Superior temporal gyrus (tissue), 1 donor: ENCODE measurements around the gene NACC1.

Experiments used
- DNase-seq: peaks from one replicate; pipeline ENCODE4 v3.0.0-alpha.2; 2016; ENCODE audit errors: extremely low spot score

Gene NACC1

GRCh38 chr19:13120817-13121216 is 2.8 kb downstream of the NACC1 start:
- DNase-seq = peak; percentile 3

- DNase-seq = peak; percentile 4
These were observed 3.6 kb downstream of the NACC1 start for GRCh38 chr19:13121551-13122274.

DNA sequence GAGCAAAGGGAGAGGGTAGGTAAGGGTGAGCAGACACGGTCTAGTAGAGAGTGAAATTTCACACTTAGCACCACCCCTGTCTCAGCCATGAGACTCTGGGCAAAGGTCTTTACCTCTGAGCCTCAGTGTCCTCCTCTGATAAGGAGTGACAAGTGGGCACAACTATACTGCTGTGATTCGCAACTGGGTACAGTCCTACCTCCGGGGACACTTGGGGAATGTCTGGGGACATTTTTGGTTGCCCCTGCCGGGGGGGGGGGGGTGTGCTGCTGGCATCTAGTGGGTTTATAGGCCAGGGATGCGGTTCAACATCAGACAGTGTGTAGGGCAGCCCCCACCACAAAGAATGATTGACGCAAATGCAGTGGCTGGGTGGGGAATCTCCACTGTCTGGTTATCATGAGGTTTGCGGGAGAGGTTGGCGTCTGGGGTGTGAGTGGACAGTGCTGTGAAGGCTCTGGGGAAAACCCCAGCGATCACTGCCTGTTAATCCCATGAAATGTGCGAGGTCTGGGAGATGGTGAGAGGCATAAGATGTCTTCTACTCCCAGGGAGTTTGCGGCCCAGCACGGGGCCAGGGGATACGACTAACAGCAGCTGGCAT is 4.3 kb downstream of the NACC1 start:
- DNase-seq = peak; percentile 5

DNA sequence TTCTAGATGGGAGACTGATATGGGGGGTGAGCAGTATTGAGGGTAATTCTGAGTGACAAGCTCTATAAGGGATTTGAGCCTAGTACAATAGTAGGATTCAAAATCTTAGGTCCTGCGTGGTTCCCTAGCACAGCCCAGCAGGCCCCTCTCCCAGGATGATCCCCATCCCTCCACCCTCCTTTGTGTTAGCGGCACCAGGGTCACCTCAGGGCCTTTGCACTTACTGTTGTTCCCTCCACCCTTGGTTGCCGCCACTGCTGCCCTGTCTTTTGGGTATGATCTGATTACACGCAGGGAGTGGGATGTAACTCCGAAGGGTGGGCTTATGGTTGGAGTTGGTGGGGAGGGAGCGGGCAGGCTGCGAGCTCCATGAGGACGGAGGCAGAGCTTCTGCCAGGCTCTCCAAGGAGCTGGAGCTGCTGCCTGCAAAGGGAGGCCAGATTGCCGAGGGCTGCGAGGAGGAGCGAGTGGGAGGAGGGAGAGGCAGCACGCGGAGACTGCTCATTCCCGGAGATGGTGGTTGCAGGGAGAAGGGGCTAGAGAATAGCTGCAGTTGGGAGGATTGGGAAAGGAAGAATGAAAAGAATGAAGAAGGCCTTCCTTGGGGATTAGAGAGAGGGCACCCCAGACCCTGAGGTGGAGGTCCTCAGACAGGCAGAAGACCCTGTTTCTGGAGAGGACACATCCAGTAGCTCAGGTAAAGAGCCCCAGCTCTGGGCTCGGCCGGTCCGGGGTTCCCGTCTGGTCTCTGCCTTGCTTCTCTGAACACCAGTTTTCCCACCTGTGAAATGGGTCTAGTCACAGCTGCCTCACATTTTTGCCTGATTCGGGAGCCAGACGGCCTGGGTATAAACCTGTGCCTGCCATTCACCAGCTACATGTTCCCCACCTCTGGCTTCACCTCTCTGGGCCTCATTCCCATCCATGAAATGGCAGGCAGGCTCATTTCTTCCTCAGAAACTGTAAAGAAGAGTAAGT is 5.2 kb downstream of the NACC1 start:
- no peak for DNase-seq

GRCh38 chr19:13127051-13127450 is 9.0 kb downstream of the NACC1 start:
- no peak for DNase-seq

DNA sequence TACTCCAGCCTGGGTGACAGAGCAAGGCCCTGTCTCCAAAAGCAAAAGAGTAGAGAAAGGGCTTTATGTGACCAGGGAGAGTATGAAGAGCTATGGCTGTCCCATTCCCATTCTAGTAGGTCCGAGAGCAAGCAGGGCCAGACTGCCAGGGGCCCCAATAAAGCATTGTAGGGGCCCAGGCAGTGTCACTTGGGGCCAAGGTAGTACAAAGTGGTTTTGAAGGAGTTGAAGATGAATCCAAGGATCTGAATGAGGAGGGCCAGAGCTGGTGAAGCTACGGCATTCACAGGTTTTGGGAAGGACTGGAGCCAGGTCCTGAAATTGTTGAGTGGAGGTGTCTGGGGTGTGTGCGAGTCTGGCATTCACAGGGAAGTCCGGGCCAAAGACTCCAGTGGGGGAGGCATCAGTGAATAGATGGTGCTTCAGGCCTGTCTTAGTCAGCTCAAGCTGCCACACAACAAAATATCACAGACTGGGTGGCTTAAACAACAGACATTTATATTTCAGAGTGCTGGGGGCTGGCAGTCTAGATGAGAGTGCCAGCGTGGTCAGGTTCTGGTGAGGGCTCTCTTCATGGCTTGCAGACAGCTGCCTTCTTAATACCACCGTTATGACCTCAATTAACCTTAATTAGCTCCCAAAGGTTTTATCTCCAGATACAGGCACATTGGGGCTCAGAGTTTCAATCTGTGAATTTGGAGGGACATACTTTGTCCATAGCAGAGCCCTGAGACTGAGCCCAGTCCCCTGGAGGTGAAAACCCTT is 9.9 kb downstream of the NACC1 start:
- no peak for DNase-seq

- no peak for DNase-seq
These were observed 10.5 kb downstream of the NACC1 start for GRCh38 chr19:13128583-13128982.

DNA sequence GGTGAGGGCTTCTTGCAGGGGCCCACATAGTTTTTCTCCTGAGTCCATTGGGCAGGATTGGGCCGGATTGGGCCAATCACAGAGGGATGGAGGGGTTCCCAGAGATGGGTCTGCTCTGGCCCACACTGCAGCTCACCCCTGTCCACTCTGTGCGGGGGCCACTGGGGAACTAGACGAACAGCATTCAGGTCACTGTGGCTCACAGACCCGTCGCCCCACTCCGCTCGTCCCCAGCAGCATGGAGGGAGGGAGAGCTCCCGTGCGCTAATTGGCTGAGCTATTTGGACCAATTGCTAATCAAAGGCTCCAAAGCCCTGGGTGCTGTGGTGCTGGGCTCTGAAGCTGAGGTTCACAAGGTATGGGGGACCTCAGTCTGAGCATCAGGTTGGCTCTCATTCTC is 11.3 kb downstream of the NACC1 start:
- DNase-seq = no peak

GRCh38 chr19:13130886-13131490 is 12.9 kb downstream of the NACC1 start:
- no peak for DNase-seq

DNA sequence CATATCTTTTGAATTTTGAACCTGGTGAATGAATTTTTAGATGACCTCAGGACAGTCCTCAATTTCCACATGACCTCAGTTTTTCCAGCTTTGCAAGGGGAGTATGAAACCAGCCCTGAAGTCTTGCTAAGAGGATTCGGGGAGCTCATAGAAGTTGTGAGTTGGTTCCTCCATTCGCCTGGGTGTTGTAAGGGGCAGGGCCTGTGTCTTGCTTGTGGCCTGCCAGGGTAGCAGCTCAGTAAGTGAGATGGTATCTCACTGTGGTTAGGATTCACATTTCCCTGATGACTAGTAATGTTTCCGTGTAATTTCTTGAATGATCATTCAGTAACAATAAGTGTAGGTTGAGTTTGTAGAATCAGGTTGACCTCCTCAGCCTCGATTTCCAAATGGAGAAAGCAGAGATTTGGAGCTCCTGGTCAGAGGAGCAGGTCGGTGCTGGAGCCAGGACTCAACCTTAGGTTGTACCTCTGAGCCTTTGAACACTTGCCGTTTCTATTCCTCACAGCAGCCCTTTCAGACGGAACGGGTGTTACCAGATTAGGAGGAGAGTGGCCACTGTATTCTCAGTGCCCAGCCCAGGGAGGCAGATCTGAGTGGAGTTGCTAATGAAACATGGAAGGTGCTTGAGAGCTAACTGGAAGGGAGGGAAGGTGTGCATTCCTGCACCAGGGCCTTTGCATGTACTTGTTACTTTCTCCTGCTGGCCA is 14.6 kb downstream of the NACC1 start:
- DNase-seq = no peak

DNA sequence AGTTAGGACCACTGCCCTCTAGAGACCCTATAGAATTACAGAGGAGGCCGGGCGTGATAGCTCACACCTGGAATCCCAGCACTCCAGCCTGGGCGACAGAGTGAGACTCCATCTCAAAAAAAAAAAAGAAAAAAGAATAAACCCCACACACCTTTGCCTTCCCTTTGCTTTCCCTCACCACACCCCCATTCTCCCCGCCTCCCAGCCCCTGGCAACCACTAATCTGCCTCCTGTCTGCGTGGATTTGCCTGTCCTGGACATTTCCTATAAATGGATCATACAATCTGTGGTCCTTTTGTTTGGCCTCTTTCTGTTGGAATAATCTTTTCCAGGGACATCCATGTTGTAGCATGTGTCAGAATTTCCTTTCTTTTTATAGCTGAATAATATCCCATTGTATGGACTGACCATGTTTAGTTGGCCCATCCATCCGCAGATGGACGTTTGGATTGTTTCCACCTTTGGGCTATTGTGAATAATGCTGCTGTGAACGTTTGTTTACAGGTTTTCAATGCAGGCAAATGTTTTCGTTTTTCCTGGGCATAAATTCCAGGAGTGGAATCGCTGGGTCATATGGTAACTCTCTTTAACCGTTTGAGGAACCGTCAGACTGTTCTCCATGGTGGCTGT is 15.3 kb downstream of the NACC1 start:
- peak; percentile 85 for DNase-seq

GRCh38 chr19:13134626-13135025 is 16.6 kb downstream of the NACC1 start:
- peak; percentile 5 for DNase-seq

GRCh38 chr19:13135068-13136062 is 17.3 kb downstream of the NACC1 start:
- DNase-seq = peak; percentile 12

- no peak for DNase-seq
These were observed 19.3 kb downstream of the NACC1 start for GRCh38 chr19:13137290-13137794.

DNA sequence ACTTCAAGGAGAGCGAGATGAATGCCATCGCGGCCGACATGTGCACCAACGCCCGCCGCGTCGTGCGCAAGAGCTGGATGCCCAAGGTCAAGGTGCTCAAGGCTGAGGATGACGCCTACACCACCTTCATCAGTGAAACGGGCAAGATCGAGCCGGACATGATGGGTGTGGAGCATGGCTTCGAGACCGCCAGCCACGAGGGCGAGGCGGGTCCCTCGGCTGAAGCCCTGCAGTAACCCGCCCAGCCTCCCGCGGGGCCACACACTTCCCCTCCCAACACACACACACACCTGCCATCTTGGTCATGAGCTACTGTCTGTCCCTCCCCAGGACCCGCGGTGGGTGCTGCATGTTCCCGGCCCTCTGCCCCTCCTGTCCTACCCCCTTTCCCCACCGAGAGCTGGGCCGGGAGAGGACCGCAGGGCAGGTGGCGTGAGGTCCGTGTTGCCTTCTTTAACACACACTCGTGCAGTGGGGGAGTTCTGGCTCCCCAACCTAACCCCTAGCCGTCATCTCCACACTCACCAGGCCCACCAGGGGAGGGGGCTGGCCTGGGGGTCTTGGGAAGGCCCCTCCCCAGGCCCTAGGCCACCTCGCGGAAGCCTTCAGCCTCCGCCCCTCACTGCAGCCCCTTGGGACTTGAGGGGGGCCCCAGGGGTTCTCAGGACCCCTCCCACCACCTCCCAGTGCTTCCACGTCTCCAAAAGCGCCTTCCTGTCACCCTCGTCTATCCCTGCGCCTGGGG is 20.3 kb downstream of the NACC1 start:
- DNase-seq = no peak

GRCh38 chr19:13138916-13139198 is 20.8 kb downstream of the NACC1 start:
- no peak for DNase-seq

- DNase-seq = no peak
These were observed 21.7 kb downstream of the NACC1 start for GRCh38 chr19:13139633-13140311.
